NCI-H524 (cell line): ENCODE data around the gene ICA1L.
"Not testable (repeated sequence)": the region's sequence is repeated elsewhere in the genome, so short reads cannot be mapped to it uniquely, and the experiment has no call there.

Experiments
- DNase-seq, 2 experiments: peaks; one replicate each; lab custom pipeline; 2025; lab: John Stamatoyannopoulos, UW

Gene ICA1L

DNA sequence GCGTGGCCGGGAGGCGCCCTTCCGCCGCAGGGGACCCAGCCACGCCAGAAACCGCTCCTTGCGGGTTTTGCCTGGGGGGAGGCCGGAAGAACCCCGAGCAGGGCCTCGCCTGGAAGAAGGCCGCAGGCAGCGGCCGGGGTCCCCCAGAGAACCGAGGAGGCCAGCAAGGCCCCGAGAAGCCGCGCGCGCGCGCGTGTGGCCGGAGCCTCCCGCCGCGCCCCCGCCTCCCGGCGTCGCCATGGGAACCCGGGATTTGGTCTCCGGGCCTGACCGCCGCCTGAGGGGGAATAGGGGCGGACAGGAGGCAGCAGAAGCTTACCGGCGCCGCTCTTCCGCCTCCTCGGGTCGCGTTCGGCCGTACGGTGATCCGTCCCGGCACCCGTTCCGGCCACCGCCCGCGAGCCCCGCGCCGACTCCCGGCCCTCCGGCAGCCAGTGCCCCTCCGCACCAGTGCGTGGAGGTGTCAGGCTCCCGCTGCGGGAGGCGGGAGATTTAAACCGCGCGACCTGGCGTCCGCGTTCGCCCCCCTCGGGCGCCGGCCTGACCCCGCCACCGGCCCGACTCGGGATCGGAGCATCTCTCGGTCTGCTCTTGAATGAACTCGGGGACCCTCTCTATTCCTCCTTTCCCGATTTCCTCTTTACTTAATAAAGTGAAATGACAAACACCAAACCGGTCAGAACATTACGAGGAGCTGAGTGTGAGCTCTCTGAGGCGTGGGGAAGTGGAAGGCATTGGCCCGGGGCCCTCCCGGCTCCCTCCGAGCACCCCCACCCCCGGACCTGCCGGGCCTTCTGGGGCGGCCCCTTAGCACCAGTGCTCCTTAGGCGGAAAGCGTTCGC, at the start of gene ICA1L:
ICA1L (minus strand) TSS at position 467 of the 842 bp plus-strand sequence. CDS start 42,757 bp downstream, outside the sequence.
- DNase-seq, result peak; percentile 57 to 70

DNA sequence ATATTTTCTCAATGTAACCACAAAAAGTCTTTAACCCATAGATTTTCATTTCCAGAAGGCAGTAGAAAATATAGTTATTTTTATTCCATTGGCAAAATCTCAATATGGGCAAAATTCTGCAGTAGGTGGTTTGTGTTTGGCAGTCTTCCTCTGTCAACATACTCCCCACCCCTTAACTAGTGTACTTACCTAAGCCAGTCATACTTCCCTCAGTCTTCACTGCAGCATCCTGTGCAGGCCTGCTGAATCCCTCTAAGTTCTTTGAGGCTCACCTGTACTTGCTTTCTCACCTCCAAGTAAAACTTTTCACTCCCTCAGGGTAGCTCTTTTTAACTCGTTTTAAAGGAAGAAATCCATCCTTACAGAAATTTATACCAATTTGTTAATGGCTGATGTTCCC, 47.3 kb upstream of the ICA1L start:
- no peak for DNase-seq

- DNase-seq, result not testable (repeated sequence)
These were observed 41.0 kb upstream of the ICA1L start for GRCh38 chr2:202912342-202913201.

GRCh38 chr2:202911512-202912341, 40.2 kb upstream of the ICA1L start, which contains the start of the genes CARF and WDR12:
TSS of gene CARF (plus strand) at chr2:202912275. CDS start at chr2:202941903, 29,628 bp downstream.
TSS of gene WDR12 (minus strand) at chr2:202911673. CDS start at chr2:202911476, 197 bp downstream.
- peak; percentile 87 to 92 for DNase-seq

GRCh38 chr2:202911203-202911511, 39.6 kb upstream of the ICA1L start:
- DNase-seq, result no peak

DNA sequence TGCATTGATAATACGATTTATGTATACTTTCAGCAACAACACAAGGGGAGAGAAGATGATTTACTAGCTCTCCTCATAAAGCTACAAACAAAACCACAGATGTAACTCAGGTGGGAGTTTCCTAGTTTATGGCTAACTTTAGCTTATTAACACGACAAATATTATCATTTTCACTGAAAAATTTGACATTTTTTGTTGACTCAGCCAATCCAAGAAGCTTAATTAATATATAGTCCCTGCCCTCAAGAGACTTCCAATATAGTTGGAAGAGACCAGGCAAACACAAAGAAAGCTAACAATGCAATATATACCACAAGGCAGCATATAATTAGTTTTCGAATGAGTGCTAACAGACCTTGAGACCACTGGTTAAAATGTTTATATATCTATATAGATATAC, 39.1 kb upstream of the ICA1L start:
- DNase-seq, result no peak

- DNase-seq, result not testable (repeated sequence)
These were observed 38.7 kb upstream of the ICA1L start for GRCh38 chr2:202910250-202910649.

GRCh38 chr2:202909394-202910192, 38.0 kb upstream of the ICA1L start:
- no peak for DNase-seq

- DNase-seq, result no peak
These were observed 36.6 kb upstream of the ICA1L start for GRCh38 chr2:202908186-202908585.

- not testable (repeated sequence) for DNase-seq
These were observed 33.9 kb upstream of the ICA1L start for GRCh38 chr2:202905507-202905906.

GRCh38 chr2:202885190-202885589, 13.6 kb upstream of the ICA1L start:
- DNase-seq, result no peak

DNA sequence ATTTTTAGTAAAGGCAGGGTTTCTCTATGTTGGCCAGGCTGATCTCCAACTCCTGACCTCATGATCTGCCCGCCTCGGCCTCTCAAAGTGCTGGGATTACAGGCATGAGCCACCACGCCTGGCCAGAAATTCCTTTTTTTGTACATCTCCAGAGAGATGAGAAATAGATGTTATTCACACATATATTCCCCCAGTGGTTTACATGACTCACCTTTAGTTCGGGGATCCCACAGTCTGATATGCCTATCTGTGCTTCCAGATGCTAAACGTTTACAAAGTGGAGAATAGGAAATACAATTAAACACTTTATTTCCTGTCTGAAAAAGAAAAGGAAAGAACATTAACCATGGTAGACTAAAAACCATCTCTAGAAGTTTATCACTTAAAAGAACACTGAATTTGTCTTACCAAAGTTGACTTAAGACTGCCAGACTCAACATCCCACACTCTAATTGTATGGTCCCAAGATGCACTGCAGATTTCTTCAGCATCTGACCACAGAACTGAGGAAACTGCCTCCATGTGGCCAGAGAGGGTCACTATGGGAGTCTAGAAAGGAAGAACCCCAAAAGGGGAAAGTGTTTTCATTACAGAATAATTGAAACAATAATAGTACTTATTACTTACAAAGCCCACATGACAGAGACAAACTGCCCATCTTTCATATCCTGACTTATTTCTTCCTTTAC, 12.6 kb upstream of the ICA1L start:
- DNase-seq, result no peak

DNA sequence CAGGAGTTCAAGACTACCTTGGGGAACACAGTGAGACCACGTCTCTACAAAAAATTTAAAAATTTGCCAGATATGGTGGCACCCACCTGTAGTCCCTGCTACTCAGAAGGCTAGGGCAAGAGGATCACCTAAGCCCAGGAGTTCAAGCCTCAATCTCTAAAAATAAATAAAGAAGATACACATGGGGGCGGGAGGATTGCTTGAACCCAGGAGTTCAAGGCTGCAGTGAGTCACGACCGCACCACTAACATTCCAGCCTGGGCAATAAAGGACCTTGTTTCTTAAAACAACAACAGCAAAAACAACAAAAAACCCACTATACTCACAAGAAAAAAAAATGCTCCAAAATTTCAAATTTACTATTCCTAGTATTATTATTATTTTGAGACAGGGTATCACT, 10.0 kb upstream of the ICA1L start:
- no peak for DNase-seq

- no peak for DNase-seq
These were observed 6.1 kb upstream of the ICA1L start for GRCh38 chr2:202877699-202878098.

DNA sequence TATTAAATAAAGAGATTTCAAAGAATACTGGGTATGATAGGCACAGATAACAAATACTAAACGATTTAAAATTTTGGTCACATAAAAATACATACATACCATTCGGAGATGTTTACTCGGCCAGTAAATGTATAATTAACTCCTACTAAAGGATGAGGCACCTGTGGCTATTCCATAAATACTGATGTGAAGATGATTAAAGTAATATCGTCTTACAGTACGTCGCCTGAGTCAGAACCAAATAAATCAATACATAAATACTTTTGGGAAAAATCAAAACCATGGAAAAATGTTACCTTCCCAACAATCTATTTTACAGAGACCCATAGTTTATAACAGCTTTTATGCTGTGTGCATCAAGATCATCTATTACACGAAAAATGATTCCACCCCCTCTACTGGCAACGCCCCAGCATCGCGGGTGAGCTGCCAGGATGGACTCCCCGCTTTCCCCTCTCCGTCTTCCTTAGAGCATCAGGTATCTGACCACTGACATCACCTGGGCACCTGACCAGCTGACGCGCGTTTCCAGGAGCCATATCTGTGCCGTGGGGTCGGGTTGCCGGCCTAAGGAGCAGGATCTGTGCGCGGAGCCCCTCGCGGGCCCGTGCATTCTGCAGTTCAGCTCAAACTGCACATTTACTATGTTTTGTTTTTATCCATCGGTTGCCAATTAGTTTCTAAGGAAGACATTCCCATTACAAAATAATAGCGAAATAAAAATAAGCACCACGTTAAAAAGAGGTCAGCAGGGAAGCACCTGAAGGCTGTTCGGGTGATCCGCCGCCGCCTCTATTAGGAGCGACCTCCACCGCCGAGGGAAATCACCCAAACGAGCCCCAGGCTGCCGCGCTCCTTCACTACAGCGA, 901 bp downstream of the ICA1L start:
- peak; percentile 3 to 73 for DNase-seq

DNA sequence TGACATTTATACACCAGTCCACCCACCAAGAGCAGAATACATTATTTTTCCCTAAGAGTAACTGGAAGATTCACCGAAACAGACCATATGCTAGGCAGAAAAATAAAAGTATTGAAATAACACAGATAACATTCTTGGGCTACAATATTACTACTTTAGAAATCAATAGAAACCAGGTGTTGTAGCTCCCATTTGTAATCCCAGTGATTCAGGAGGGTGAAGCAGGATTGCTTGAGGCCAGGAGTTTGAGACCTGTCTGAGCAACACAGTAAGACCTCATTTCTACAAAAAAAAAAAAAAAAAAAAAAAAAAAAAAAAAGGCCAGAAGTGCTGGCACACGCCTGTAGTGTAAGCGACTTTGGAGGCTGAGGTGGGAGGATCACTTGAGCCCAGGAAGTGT, 9.6 kb downstream of the ICA1L start:
- no peak for DNase-seq

DNA sequence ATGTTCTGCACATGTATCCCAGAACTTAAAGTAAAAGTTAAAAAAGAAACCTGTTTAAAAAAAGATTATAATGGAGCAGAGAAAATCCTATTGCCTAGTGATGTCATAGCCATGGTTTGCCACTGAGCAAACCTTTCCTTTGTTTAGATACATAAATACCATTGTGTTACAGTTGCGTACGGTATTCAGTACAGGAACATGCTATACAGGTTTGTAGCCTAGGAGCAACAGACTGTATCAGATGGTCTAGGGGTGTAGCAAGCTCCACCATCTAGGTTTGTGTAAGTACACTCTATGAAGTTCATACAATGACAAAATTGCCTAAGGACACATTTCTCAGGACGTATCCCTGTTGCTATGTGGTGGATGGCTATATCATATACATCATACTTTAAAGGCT, 13.0 kb downstream of the ICA1L start:
- no peak for DNase-seq

GRCh38 chr2:202849343-202849742, 22.2 kb downstream of the ICA1L start:
- DNase-seq, result not testable (repeated sequence)

GRCh38 chr2:202848813-202849212, 22.8 kb downstream of the ICA1L start:
- DNase-seq, result no peak
